Suprapubic skin (tissue), 4 donors: ENCODE measurements around the gene SFI1. TPM values are rescaled to one million over a fixed set of nuclear protein-coding genes. Genes with fewer than 3 reads are reported as not detected.

Experiments
- DNase-seq, 2 donors: peaks; one replicate each; pipeline ENCODE4 v3.0.0-alpha.2; 2019; ENCODE audit warnings: low spot score in 2 of 2
- H3K27ac ChIP-seq: fragments of 200-600 bp; sonication (generic); one replicate; pipeline ENCODE4 v1.5.1; 2019
- H3K27me3 ChIP-seq: fragments of 200-600 bp; sonication (generic); one replicate; pipeline ENCODE4 v1.5.1; 2019
- H3K36me3 ChIP-seq: fragments of 200-600 bp; sonication (generic); one replicate; pipeline ENCODE4 v1.5.1; 2019
- H3K4me1 ChIP-seq: fragments of 200-600 bp; sonication (generic); one replicate; pipeline ENCODE4 v1.5.1; 2019
- H3K4me3 ChIP-seq: fragments of 200-600 bp; sonication (generic); one replicate; pipeline ENCODE4 v1.5.1; 2019; ENCODE audit warnings: mild to moderate bottlenecking
- H3K9me3 ChIP-seq: fragments of 200-600 bp; sonication (generic); one replicate; pipeline ENCODE4 v1.5.1; 2019
- EP300 ChIP-seq: sonication (generic); formaldehyde crosslinking; IDR thresholded peaks from one replicate; pipeline ENCODE4 v1.6.1; 2017; ENCODE audit warnings: antibody characterized with exemption
- POLR2A ChIP-seq, 2 donors: fragments of 450-650 bp; IDR thresholded peaks; one replicate each; pipeline ENCODE4 v1.6.1; 2017; ENCODE audit warnings: antibody characterized with exemption in 2 of 2, mild to moderate bottlenecking in 2 of 2, moderate library complexity in 2 of 2
- WGBS: methylation state at CpG from one replicate; pipeline ENCODE4 v1.1.5; 2018; 5-methylcytosine and 5-hydroxymethylcytosine counted together
- total RNA-seq, 4 donors: library from RNA; depleted of rRNA; stranded (reverse); fragments of >200 nt; gene quantifications; one replicate each; pipeline ENCODE4 v1.1.0, GENCODE V29; 2016

The SFI1 gene
- total RNA-seq, 4 donors from 2014 or later, result 21.2 to 128 (median 40.7) TPM

DNA sequence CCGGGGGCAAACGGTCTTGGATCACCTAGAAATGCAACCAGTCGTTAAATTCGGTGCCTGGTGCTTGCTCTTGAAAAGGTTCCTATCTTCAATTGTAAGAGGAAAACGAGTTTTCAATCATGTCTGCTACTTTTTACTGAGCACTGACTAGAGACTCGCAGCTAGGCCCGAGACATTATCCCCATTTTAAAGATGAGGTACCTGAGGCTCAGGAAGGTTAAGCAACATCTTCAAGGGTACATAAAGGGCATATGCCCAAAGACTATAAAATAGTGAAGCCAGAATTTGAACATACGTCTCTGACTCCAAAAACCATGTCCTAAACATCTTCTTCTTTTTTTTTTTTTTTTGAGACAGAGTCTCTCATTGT is 166.3 kb downstream of the SFI1 start:
- Histone ChIP-seq H3K4me1 (peaks cover 23% of the 10 kb centered on the region), H3K27me3 (no peaks in the 10 kb centered on the region), H3K27ac (peak overlapping the region; percentile 93), H3K36me3 (no peaks in the 10 kb centered on the region), H3K9me3 (no peaks in the 10 kb centered on the region), H3K4me3 (peak overlapping the region; percentile 97)
- whole genome bisulfite sequencing, result 60% methylated on average over 8 of the region's 8 CpGs
- TF ChIP-seq EP300 (no peak), POLR2A (IDR thresholded peaks at IDR 0.05) (no peak)
- no peak for DNase-seq

Other genes starting within 250 kb of the SFI1 start
- 100 to 1,000 TPM in 1 of 4 donors, 10 to 100 TPM in 3; 40.7 to 126 (median 64.4) TPM for gene PIK3IP1, start 204.0 kb upstream of the SFI1 start, total RNA-seq
- 10 to 100 TPM; 11.8 to 23.3 (median 14.6) TPM for gene PATZ1, start 150.2 kb upstream of the SFI1 start, total RNA-seq
- gene DRG1, start 96.9 kb upstream of the SFI1 start, total RNA-seq, result 10 to 100 TPM; 53.8 to 61.8 (median 55.0) TPM
- 10 to 100 TPM; 12.7 to 33.8 (median 22.5) TPM for gene EIF4ENIF1, start 6.7 kb upstream of the SFI1 start, total RNA-seq
- 10 to 100 TPM; 42.5 to 91.7 (median 57.9) TPM for gene PISD, start 165.7 kb downstream of the SFI1 start, total RNA-seq